A673 (cell line): ENCODE measurements around the gene KCNJ10.

ENCODE experiments used
- EZH2 ChIP-seq: fragments of 200-600 bp; sonication (generic); IDR thresholded peaks from 2 replicates; pipeline ENCODE4 v1.6.1; 2017; ENCODE audit warnings: borderline replicate concordance, low read depth, mild to moderate bottlenecking, mixed read lengths, antibody characterized with exemption, low read length; ENCODE audit not compliant: poor library complexity, severe bottlenecking
- TF ChIP-seq, protein P1 (sequence below): fragments of 300-800, 200-600 bp; sonication (generic); conservative IDR thresholded peaks from 2 replicates; pipeline ENCODE4 v1.5.1; 2017; ENCODE audit warnings: low read depth, mild to moderate bottlenecking, antibody characterized with exemption, low read length, moderate library complexity, mixed read lengths

DNA sequence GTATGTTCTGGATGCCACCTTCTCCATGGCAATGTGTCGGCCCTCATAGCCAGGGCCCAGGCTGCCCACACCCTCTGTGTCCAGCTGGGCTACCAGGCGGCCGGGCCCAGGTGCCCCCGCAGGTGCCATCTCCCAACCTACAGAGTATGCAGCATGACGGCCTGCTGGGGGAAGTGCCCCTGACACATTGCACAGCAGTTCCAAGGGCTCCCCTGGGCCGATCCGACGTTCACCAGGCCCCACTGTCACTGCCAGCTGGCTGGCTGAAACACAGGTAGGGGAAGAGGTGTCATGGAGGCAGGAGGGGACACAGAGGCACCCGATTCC, 23.1 kb upstream of the KCNJ10 start:
- TF ChIP-seq, protein P1, sequence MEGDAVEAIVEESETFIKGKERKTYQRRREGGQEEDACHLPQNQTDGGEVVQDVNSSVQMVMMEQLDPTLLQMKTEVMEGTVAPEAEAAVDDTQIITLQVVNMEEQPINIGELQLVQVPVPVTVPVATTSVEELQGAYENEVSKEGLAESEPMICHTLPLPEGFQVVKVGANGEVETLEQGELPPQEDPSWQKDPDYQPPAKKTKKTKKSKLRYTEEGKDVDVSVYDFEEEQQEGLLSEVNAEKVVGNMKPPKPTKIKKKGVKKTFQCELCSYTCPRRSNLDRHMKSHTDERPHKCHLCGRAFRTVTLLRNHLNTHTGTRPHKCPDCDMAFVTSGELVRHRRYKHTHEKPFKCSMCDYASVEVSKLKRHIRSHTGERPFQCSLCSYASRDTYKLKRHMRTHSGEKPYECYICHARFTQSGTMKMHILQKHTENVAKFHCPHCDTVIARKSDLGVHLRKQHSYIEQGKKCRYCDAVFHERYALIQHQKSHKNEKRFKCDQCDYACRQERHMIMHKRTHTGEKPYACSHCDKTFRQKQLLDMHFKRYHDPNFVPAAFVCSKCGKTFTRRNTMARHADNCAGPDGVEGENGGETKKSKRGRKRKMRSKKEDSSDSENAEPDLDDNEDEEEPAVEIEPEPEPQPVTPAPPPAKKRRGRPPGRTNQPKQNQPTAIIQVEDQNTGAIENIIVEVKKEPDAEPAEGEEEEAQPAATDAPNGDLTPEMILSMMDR: no peak
- no peak for TF ChIP-seq EZH2
